Measurements from ENCODE around the gene CD8A. TPM values are rescaled to one million over a fixed set of nuclear protein-coding genes. Genes with fewer than 3 reads are reported as not detected.

Gene CD8A
- total and polyA plus RNA-seq, 2 of the 8 experiments (the other 6 are each of a cell fraction or from before 2014, with no cell fraction given), result 0.14 to 0.39 TPM

GRCh38 chr2:86833315-86833714 lies 42.6 kb upstream of the CD8A start:
- H2BK120ac ChIP-seq (replicated peaks; ENCODE audit: low read depth, low read length), result no peak overlapping the region
- WGBS, 2 experiments (ENCODE audit: extremely low coverage in 1 of 2, insufficient coverage in 1 of 2, insufficient read length in 1 of 2, insufficient replicate concordance in 2 of 2, low coverage in 1 of 2, low lambda C conversion rate in 2 of 2, missing lambda C conversion rate in 1 of 2), result 57 to 100% methylated on average over 1 to 3 of the region's 10 CpGs
- no peak overlapping the region for H3K9ac ChIP-seq (replicated peaks in 1 of 4; ENCODE audit: extremely low read depth in 1 of 4, low read depth in 3 of 4, low read length in 3 of 4)
- H3K79me1 ChIP-seq (ENCODE audit: low read depth, low read length), result no peaks in the 10 kb centered on the region
- ChIA-PET CTCF (ENCODE audit: partially characterized antibody) (no interaction called here), POLR2A (ENCODE audit: partially characterized antibody) (no interaction called here)
- H2BK5ac ChIP-seq (ENCODE audit: low read depth, low read length), result no peak overlapping the region
- H2AK5ac ChIP-seq (ENCODE audit: low read depth, low read length), result no peak overlapping the region
- H3K4me1 ChIP-seq (replicated peaks in 1 of 4; ENCODE audit: control insufficient read depth in 3 of 4, insufficient read depth in 4 of 4, low read length in 3 of 4), result peaks cover 0 to 5% (median 0%) of the 10 kb centered on the region in 4 experiments; a peak in 1 of 7 replicates
- no peaks in the 10 kb centered on the region for H3K23me2 ChIP-seq (ENCODE audit: low read depth, low read length)
- no peak overlapping the region for H3K14ac ChIP-seq (ENCODE audit: insufficient read length)
- H2BK20ac ChIP-seq (ENCODE audit: low read length), result no peak overlapping the region
- no peaks in the 10 kb centered on the region for H3K27me3 ChIP-seq (replicated peaks in 1 of 4; ENCODE audit: control insufficient read depth in 3 of 4, extremely low read depth in 1 of 4, insufficient read depth in 3 of 4, low read length in 3 of 4)
- no peak for FAIRE-seq
- H3K9me3 ChIP-seq (ENCODE audit: insufficient read depth in 2 of 2, low read depth in 1 of 2, low read length in 1 of 2), result no peaks in the 10 kb centered on the region
- no peak overlapping the region for H2BK15ac ChIP-seq (ENCODE audit: low read length)
- no peak for DNase-seq (ENCODE audit: low read depth in 1 of 2, low spot score in 2 of 2)
- TF ChIP-seq BACH1 (IDR thresholded peaks at IDR 0.05; ENCODE audit: low read length) (no peak), TAF1 (IDR thresholded peaks at IDR 0.05; ENCODE audit: low read depth, low read length) (no peak), JUND (IDR thresholded peaks at IDR 0.05; ENCODE audit: low read length) (no peak), BRCA1 (IDR thresholded peaks at IDR 0.05; ENCODE audit: low read depth, low read length) (no peak), KDM4A (IDR thresholded peaks at IDR 0.05; ENCODE audit: low read depth, low read length, severe bottlenecking) (no peak), GTF2F1 (IDR thresholded peaks at IDR 0.05; ENCODE audit: borderline replicate concordance, low read depth, low read length) (no peak)
- H3K4ac ChIP-seq (replicated peaks; ENCODE audit: insufficient read length, low read depth, low read length), result no peak overlapping the region
- no peak overlapping the region for H3K56ac ChIP-seq (replicated peaks; ENCODE audit: insufficient read length, low read depth, low read length)
- H4K91ac ChIP-seq (replicated peaks; ENCODE audit: insufficient read length, low read length), result no peak overlapping the region
- no peak overlapping the region for H3K4me3 ChIP-seq (ENCODE audit: extremely low read depth in 1 of 4, insufficient read depth in 2 of 4, low read depth in 3 of 4, low read length in 4 of 4)
- no peak overlapping the region for H3K23ac ChIP-seq (ENCODE audit: insufficient read length)
- no peaks in the 10 kb centered on the region for H4K20me1 ChIP-seq (replicated peaks in 1 of 2; ENCODE audit: control insufficient read depth in 1 of 2, insufficient read depth in 2 of 2, low read length in 2 of 2)
- H2AFZ ChIP-seq (ENCODE audit: low read length), result no peak overlapping the region
- no peak overlapping the region for H3K18ac ChIP-seq (ENCODE audit: extremely low read depth, low read length)
- no peaks in the 10 kb centered on the region for H3K36me3 ChIP-seq (ENCODE audit: control insufficient read depth in 2 of 4, insufficient read depth in 4 of 4, low read length in 3 of 4)
- H3K4me2 ChIP-seq (ENCODE audit: insufficient read depth in 1 of 2, low read depth in 2 of 2, low read length in 2 of 2), result no peak overlapping the region
- no peak overlapping the region for H4K5ac ChIP-seq (ENCODE audit: insufficient read length, low read depth, low read length)
- no peak overlapping the region for H2BK12ac ChIP-seq (ENCODE audit: low read depth, low read length)
- no peak overlapping the region for H4K8ac ChIP-seq (ENCODE audit: extremely low read depth, insufficient read depth, low read length)
- no peak overlapping the region for H3K27ac ChIP-seq (ENCODE audit: low read depth, low read length)
- H3K79me2 ChIP-seq (ENCODE audit: control insufficient read depth in 1 of 2, insufficient read depth in 2 of 2, low read length in 2 of 2), result no peaks in the 10 kb centered on the region
